Hindlimb muscle (tissue), 1 donor: ENCODE data around the gene IGSF21. TPM values are rescaled to one million over a fixed set of nuclear protein-coding genes. Genes with fewer than 3 reads are reported as not detected.

Experiments used
- DNase-seq: peaks from one replicate; pipeline ENCODE4 v3.0.0-alpha.2; 2013
- polyA plus RNA-seq: library from polyadenylated mRNA; unstranded; fragments of 120-200 nt; gene quantifications from one replicate; pipeline ENCODE4 v1.2.1, GENCODE V29; 2013; ENCODE audit not compliant: insufficient read length

Gene IGSF21
- polyA plus RNA-seq, 1 donor, result 0.48 TPM

- DNase-seq, result no peak
These were observed 225.0 kb downstream of the IGSF21 start for GRCh38 chr1:18332576-18332975.

GRCh38 chr1:18333220-18333619 lies 225.6 kb downstream of the IGSF21 start:
- no peak for DNase-seq

GRCh38 chr1:18336801-18337200 lies 229.2 kb downstream of the IGSF21 start:
- no peak for DNase-seq

GRCh38 chr1:18337757-18338156 lies 230.2 kb downstream of the IGSF21 start:
- no peak for DNase-seq

- DNase-seq, result no peak
These were observed 231.6 kb downstream of the IGSF21 start for GRCh38 chr1:18339161-18339560.

- DNase-seq, result no peak
These were observed 232.7 kb downstream of the IGSF21 start for GRCh38 chr1:18340158-18340764.

GRCh38 chr1:18340787-18341186 lies 233.2 kb downstream of the IGSF21 start:
- no peak for DNase-seq

GRCh38 chr1:18341291-18342069 lies 233.9 kb downstream of the IGSF21 start:
- no peak for DNase-seq

- no peak for DNase-seq
These were observed 235.1 kb downstream of the IGSF21 start for GRCh38 chr1:18342744-18343143.

- no peak for DNase-seq
These were observed 236.0 kb downstream of the IGSF21 start for GRCh38 chr1:18343581-18343980.

- DNase-seq, result no peak
These were observed 237.2 kb downstream of the IGSF21 start for GRCh38 chr1:18344755-18345154.

GRCh38 chr1:18347559-18347958 lies 240.0 kb downstream of the IGSF21 start:
- no peak for DNase-seq

GRCh38 chr1:18348354-18348753 lies 240.8 kb downstream of the IGSF21 start:
- DNase-seq, result no peak

- no peak for DNase-seq
These were observed 243.1 kb downstream of the IGSF21 start for GRCh38 chr1:18350747-18351146.

- DNase-seq, result no peak
These were observed 244.1 kb downstream of the IGSF21 start for GRCh38 chr1:18351735-18352134.

- DNase-seq, result no peak
These were observed 245.2 kb downstream of the IGSF21 start for GRCh38 chr1:18352636-18353265.

- no peak for DNase-seq
These were observed 245.9 kb downstream of the IGSF21 start for GRCh38 chr1:18353528-18353927.

GRCh38 chr1:18353992-18354391 lies 246.4 kb downstream of the IGSF21 start:
- DNase-seq, result no peak

GRCh38 chr1:18354612-18355011 lies 247.0 kb downstream of the IGSF21 start:
- no peak for DNase-seq

- DNase-seq, result no peak
These were observed 250.1 kb downstream of the IGSF21 start for GRCh38 chr1:18357622-18358230.

- DNase-seq, result no peak
These were observed 251.0 kb downstream of the IGSF21 start for GRCh38 chr1:18358600-18358999.

GRCh38 chr1:18360251-18360650 lies 252.7 kb downstream of the IGSF21 start:
- no peak for DNase-seq

GRCh38 chr1:18362150-18362549 lies 254.6 kb downstream of the IGSF21 start:
- no peak for DNase-seq
